Fibroblast of the conjunctiva (primary cell): ENCODE measurements around the gene RNF223.

ENCODE experiments used
- DNase-seq: peaks from one replicate; pipeline ENCODE4 v3.0.0-alpha.2; 2010; ENCODE audit warnings: low read depth

Gene RNF223

DNA sequence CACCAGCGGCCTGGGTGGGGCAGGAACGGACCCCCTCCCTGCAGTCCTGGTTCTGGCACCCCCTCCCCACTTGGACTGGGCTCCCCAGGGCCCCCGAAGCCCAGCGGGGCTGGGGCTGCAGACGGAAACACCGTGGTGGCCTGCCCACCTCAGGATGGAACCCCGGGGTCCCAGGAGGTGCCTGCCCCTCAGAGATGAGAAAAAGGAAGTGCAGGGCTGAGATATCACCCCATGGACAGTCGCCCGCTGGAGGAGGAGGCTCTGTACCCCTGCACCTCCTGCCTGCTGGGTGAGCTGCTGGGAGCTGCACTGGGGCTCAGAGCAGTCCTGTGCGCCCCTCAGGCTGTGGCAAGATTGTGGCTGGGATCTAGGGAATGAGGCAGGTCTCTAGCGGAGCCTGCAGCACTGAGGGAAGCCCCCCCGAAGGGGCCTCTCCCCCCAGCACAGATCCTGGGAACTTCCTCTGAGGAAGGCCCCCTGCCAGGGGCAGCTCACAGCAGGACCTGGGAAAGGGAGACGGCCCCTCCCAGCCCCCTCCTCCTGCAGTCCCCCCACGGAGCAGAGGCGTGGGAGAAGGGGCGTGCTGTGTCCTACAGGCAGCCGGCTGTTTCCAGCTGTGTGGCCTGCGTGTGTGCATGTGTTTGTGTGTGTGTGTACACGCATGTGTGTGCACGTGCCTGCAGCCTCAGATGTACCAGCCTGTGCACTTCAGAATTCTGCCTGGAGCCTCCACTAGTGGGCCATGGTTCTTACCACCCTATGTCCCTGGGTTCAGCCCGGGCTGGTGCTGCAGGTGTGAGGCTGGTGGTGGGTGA is 47.3 kb downstream of the RNF223 start:
- DNase-seq: no peak

DNA sequence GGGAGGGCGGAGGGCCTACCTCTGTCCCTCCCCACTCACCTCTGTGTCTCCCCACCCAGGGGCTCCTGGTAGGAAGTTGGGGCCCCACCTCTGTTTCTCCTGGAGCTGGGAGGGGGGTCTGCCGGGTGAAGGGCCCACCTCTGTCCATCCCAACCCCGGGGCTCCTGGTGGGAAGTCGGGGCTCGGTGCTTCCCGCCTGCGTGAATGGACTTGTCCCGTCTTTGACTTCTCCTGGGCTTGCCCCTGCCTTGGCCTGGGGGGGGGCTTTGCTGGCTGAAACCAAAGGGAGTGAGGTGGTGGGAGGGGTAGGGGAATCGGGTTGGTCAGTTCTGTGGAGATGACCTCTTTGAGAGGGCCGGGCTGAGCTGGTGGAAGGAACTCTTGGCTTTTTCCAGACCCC is 48.4 kb downstream of the RNF223 start:
- no peak for DNase-seq

DNA sequence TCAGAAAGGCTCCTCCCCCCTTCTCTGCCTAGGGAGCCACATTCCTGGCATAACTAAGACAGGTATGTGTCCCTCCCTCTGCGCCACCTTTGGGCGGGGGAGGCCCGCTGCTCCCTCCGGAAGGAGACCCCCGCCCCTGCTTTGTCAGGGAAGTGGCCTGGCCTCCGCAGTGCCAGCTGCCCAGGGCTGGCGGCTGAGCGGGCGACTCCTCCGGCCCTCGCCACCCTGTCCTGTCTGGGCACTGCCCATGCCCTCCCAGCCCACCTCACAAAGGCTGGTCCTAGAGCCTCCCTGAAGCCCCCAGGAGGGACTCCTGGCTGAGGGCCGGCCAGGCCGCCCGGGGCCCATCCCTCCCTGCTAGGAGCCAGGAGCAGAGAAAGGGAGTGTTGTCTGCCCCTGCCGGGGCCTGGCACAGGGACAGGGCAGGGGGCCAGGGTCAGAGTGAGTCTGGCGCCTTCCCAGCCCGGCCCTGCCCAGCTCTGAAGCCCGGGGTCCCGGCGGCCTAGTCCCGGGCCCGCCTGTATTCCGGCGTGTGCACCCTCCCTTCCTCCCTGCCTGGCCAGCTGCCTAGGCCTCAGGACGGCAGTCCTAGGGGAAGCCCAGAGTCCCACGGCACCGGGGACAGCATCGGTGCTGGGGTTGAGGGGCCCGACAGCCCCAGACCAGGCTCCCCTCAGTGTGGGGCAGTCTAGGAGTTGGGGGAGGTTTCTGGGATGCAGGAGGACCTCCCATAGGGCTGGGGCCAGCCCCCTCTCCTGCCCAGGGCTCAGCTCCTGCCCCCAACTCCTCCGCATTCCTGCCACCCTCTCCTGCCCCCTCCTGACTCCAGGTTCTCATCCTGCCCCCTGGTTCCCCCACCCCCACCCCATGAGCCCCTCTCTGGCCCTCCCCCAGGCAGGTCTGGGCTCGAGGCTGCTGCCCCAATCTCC is 49.1 kb downstream of the RNF223 start:
- no peak for DNase-seq

DNA sequence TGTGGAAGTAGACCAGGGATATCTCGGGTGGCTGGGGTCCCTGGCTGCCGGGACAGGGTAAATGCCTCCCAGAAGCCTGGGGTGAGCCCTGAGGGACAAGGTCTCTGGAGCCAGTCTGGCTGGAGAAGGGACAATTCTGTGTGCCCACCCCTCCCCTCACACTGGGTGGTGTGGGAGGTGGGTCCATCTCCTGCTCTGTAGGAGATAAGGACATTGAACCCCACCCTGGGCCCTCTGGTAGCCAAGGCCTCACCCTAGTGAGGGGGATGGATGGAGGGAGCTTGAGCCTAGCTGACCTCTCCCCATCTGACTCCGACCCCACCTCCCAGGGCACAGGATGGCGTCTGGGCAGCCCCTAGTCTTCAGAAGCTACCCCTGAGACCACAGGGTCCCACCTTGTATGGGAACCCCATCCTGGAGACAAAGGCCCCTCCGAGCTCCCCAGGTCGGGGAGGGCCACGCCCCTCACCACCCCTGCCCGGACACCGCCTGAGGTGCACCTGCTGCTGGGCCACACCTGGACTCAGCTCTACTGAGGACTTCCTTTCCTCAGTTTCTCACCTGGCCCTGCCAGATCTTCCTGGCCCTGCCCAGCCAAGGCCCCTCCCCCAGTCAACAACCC is 49.8 kb downstream of the RNF223 start:
- DNase-seq: no peak

DNA sequence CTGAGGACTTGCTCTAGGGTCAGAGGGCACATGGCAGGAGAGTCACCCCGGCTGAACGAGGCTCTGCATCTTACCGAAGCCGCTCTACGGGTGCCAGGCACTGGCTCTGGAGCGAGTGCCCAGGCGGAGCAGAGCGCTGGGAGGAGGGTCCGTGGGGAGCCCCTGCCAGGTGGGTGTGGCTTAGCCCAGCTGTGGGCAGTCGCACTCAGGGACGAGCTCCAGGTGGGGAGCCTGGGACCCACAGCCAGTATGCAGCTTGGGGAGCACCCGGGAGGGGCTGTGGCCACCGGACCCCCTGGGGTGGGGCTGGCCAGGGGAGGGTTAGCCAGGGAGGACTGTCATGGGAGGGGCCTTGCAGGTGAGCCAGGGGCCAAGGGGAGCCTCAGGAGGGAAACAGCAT is 50.4 kb downstream of the RNF223 start:
- no peak for DNase-seq

DNA sequence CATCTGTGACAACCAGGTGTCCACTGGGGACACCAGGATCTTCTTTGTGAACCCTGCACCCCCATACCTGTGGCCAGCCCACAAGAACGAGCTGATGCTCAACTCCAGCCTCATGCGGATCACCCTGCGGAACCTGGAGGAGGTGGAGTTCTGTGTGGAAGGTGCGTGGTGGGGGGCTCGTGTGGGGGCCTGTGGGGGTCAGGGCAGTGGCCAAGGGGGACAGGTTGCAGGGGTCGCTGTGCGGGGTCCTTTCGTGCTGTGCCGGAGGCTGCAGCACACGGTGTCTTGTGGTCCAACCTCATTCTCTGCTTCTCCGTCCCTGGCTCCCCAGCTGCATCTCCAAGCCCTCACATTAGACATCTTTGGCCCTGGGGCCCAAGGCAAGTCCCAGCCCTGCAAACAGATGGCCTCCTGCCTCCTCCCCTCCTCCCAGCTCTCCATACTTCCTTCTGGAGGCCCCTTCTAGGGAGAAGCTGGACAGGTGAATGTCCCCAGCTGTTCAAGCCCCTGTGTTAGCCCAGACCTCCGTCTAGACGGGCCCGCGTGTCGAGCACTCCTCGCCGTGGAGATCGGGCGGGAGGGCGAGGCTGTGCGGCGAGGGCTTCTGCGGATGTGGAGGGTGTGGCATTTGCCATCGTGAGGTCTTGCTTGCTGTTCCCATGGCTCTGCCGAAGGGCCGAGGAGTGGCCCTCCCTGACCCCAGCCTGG is 51.6 kb downstream of the RNF223 start:
- no peak for DNase-seq

DNA sequence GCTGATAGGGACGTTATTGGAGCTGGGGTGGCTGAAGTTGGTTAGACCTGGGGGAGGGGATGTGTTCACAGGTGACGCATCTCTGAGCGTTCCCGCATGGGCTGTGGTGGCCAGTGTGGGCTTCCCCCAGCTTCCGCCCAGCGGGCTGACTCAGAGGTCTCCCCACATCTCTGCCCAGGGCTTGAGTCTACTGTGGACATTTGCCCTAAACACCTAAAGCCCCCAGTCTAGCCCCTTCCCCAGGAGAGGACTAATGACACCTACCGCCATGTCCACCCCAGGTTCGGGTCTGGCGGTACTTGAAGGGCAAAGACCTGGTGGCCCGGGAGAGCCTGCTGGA is 52.2 kb downstream of the RNF223 start:
- no peak for DNase-seq

DNA sequence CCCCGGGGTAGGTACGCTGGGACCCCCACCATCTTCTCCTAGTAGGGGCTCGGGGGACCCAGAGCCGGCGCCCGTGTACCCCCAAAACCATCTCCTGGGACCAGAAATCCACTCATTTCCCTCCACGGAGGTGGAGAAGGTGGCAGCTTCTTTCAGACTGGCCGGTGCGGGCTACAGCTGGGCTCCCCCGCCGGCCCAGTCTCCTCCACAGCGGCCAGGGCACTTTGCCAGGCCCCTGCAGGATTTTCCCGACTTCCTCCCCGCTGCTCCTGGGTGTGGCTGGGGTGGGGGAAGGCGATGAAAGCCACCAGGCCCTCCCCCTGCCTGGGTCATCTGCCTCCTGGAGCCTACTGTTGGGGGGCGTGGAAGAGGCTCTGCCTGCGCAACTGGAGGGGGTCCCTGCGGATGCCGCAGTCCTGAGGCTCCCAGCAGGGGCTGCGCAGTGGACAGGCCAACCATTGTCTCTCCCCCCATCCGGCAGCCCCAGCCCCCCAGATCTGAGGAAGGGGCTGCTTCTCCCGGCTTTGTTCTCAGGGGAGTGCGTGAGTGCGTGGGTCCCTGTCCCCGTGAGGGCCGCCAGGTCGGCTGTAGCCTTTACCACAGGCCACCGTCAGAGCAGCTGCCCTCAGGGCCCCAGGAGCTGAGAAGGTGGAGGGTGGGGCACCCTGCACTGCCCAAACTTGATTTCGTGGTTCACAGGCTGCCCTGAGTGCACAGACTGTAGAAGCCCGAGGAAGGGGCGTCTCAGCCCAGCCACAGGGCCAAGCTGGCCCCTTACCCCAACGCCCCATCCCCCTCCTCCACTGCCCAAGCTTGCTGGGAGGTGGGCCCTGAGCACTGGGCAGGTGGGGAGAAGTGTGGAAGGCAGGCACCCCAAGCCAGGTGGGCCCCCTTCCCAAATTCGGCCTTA is 52.8 kb downstream of the RNF223 start:
- DNase-seq: peak; percentile 31
